Measurements from ENCODE around the gene ILDR2.

Gene ILDR2

GRCh38 chr1:166972193-166972592 is 3.1 kb downstream of the ILDR2 start:
- no peak for DNase-seq (ENCODE audit: low read depth in 2 of 2)

DNA sequence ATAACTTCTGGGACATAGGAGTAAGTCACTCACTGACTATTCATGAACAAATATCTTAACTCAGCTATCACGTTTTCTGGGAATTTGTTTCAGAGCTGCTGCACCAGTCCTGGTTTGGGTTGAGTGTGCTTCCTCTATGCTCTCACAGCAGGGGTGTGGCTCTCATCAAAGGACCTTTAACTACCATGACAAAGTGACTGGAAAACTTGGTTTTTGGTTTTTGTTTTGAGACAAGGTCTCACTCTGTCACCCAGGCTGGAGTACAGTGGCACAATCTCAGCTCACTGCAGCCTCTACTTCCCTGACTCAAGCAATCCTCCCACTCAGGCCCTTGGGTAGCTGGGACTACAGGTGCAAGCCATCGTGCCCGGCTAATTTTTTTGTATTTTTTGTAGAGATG is 4.1 kb downstream of the ILDR2 start:
- DNase-seq (ENCODE audit: low read depth in 2 of 2): no peak

DNA sequence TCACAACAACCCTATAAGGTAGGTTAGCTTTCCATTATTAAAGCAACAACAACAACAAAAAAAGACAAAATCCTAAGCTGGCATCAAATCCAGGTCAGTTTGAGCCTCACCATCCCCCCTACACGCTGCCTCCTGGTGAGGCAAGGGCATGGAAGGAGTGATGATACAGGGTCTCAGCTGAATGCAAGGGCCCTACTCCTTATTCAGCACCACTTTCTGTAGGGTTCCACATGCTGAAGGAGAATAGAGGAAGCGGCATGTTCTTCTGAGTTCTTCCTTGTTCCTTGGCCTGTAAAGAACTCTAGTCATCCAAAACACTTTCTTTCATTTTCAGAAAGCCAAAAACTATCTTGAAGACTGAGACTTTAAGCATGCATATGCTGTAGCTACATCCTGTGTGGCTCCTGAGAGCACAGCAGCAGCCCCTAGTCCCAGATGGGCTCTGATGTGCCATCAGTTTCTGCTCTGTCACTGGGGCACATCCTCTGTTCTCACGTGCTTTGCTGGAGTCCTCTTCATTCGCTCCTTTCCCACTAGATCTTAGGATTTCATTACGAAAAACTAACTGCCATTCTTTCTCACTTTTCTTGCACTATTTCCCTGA is 6.2 kb downstream of the ILDR2 start:
- DNase-seq (ENCODE audit: low read depth in 2 of 2): no peak

GRCh38 chr1:166960858-166961474 is 14.4 kb downstream of the ILDR2 start:
- DNase-seq (ENCODE audit: low read depth in 2 of 2): no peak

DNA sequence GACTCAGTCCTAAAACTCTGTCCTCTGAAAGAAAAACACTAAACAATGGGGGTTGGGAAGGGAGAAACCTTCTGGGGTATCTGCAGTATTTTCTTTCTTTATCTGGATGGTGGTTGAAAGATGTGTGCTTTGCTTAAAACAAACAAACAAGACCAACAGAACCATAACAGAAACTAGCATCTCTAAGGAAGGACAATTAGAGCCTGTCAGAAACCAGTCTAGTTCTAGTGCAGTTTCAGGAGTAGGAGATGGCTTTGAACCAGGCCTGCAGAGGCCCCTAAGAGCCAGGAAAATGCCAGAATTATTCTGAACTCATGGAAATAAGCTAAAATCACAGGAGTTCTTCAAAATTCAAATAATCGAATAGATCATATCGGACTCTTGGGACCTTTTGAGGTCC is 18.5 kb downstream of the ILDR2 start:
- DNase-seq (ENCODE audit: low read depth in 2 of 2): no peak

DNA sequence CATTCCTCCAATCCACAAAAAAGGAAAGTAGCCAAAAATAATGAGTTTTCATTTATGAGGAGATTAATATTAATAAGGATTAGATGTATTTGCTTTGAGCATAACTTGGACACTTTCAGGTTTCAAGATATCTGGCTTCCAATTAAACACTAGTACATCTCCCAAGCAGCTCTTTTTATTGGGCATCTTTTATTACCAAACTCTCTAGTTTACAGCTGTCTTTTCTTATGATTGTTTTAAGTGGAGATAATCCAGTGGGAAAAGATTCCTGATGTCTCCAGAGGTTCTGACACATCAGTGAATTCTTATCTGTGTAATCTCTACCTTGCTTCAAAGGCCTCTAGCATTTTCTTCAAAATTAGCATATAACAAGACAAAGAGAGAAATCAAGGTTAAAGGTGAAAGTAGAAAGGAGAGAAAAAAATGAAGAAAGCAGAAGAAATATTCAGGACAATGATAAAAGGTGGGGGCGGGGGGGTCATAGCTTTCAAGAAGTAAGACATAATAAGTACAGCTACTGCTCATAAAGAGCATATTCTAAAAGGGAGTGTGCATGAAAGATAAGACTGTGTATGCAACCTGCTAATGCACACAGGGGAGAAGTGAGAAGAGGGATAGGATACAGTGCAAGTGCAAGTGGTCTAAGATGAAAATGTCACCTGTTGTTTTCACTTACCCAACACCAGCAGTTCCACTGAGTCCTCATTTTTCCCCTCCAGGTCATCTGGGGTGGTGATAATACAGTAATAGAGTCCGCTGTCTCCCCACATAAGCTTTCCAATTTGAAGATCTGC is 19.1 kb downstream of the ILDR2 start:
- no peak for DNase-seq (ENCODE audit: low read depth in 2 of 2)

DNA sequence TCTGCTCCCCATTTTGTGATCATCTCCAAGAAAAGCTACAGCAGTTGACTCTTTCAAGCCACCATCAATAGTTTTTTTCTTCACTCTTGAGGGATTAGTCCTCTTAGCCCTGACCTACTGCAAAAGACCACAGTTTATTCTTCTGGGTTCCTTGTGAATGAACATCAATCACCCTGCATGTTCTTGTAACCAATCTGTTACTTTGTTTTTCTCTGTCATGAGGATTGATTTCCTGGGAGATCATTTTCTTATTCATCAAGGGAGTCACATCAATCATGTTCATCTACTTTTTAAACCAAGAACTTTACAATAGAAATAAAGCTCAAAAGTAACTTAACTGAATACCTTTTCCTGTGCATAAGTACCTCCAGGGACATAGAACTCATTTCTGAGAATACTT is 21.8 kb downstream of the ILDR2 start:
- no peak for DNase-seq (ENCODE audit: low read depth in 2 of 2)

DNA sequence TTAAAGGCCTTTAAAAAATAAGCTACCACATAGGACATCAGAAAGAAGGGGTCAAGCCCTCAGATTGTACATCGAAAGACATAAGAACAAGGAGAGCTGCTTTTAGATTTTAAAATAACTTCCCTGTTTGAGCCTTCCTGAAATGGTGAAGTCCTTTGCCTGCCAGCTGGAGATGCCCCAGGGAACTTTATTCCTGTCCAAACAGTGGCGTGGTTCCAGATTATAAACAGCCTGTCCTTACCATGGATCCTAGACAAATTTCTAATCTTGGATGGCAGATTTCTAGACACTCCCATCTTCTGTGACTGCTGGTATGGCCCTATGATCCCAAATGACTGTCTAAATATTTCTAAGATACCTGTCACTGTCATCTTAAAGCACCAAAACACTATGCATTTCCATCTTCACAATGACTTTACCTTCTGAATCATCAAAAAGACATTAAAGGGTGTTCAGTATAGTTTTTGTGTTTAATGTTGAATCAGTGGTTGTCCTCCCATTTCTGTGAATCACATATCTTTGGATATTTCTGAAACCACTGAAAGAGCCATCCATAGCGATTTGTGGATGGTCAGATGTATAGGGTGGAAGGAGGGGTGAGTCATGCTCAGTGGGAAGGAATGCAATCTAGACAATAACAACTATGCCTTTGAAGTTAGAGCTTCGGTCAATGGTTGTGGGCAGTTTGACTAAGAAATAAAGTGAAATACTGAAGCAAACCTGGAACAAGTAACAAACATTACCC is 23.2 kb downstream of the ILDR2 start:
- DNase-seq (ENCODE audit: low read depth in 2 of 2): peak; percentile 26 to 38

DNA sequence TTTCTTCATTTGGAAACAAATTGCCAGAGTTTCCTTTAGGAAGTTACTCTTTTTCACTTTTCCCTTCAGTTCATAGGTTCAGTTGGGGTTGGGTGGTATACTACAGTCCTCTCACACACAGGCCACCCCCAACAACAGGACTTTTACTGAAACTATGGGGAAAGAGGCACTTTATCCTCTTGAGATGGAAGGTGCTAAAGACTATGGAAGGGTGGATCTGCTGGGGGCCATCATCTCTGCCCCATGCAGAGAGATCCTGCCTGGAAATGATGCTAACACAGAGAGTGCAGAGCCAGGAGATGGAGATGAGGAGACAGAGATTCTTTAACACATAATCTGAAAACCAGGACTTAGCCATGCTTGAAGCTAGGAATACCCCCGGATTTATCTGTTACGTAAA is 24.3 kb downstream of the ILDR2 start:
- DNase-seq (ENCODE audit: low read depth in 2 of 2): no peak

- no peak for DNase-seq (ENCODE audit: low read depth in 2 of 2)
Measured at GRCh38 chr1:166950156-166950555, 25.2 kb downstream of the ILDR2 start.

- DNase-seq (ENCODE audit: low read depth in 2 of 2): no peak
Measured at GRCh38 chr1:166948856-166949350, 26.4 kb downstream of the ILDR2 start.

GRCh38 chr1:166947398-166948043 is 27.8 kb downstream of the ILDR2 start:
- DNase-seq (ENCODE audit: low read depth in 2 of 2): peak in 1 of 2 experiments; percentile 11

- DNase-seq (ENCODE audit: low read depth in 2 of 2): peak; percentile 31 to 38
Measured at GRCh38 chr1:166944186-166944967, 31.0 kb downstream of the ILDR2 start.

GRCh38 chr1:166939741-166940375 is 35.5 kb downstream of the ILDR2 start:
- no peak for DNase-seq (ENCODE audit: low read depth in 2 of 2)

- no peak for DNase-seq (ENCODE audit: low read depth in 2 of 2)
Measured at GRCh38 chr1:166937962-166938361, 37.4 kb downstream of the ILDR2 start.

DNA sequence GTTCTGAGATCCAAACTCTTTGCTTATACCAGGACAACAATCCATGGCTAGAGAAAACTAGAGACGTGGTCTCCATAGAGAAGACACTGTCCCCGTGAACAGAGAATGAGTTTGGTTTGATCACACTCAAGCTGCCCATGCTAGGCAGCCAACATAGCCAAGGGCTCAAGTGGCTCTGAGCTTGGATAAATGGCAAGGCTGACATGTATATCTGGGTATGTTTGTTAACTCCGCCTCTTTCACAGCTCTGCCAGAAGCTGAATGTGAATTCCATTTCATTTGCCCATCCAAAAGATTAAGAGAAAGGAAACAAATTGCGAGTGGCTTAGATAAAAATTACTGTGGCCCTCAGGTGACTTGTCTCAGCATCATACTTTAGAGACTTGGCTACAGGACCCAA is 38.0 kb downstream of the ILDR2 start:
- no peak for DNase-seq (ENCODE audit: low read depth in 2 of 2)

DNA sequence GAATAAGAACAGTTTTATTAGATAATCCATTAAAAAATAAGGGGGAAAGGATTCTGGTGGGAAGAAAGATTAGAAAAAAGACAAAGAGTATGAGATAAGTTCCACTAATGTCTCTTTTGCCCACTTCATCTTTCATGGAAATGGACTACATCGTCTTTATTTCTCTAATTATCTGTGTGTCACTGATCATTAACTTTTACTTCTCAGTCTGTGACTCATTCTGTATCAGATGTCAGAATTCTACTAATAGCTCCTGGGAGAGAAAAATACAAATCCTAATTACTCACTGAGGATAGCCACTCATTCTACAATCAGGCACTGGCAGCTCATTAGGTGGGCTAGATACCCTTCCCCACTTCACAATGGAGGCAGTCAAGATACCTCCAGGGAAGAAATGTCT is 41.7 kb downstream of the ILDR2 start:
- DNase-seq (ENCODE audit: low read depth in 2 of 2): no peak

GRCh38 chr1:166933140-166933539 is 42.2 kb downstream of the ILDR2 start:
- no peak for DNase-seq (ENCODE audit: low read depth in 2 of 2)

GRCh38 chr1:166929911-166930310 is 45.4 kb downstream of the ILDR2 start:
- DNase-seq (ENCODE audit: low read depth in 2 of 2): no peak

- no peak for DNase-seq (ENCODE audit: low read depth in 2 of 2)
Measured at GRCh38 chr1:166927701-166928100, 47.6 kb downstream of the ILDR2 start.
